ENCODE measurements around the gene TRIM34. TPM values are rescaled to one million over a fixed set of nuclear protein-coding genes. Genes with fewer than 3 reads are reported as not detected.
"Not testable (repeated sequence)": the region's sequence is repeated elsewhere in the genome, so short reads cannot be mapped to it uniquely, and the experiment has no call there.

Gene TRIM34
- total RNA-seq, 3 donors from 2014 or later = 5.9 to 12.1 (median 10.9) TPM

- H3K9me3 ChIP-seq = no peaks in the 10 kb centered on the region
- no peaks in the 10 kb centered on the region for H3K27me3 ChIP-seq
- TF ChIP-seq POLR2A (IDR thresholded peaks at IDR 0.05) (no peak), POLR2AphosphoS5 (IDR thresholded peaks at IDR 0.05) (no peak), CTCF (IDR thresholded peaks at IDR 0.05) (no peak)
- H3K36me3 ChIP-seq = peaks cover 25% of the 10 kb centered on the region
- H3K4me3 ChIP-seq = no peak overlapping the region
- no peak for DNase-seq (ENCODE audit: low spot score in 2 of 2)
- intact Hi-C loops (cut with DNase I; ENCODE audit: low total_unique reads) = no loop called here
- H3K4me1 ChIP-seq = no peaks in the 10 kb centered on the region
- H3K27ac ChIP-seq = no peak overlapping the region
Observed at GRCh38 chr11:5639953-5640352, 15.2 kb downstream of the TRIM34 start.

GRCh38 chr11:5643585-5643984, 18.8 kb downstream of the TRIM34 start:
- peaks cover 21% of the 10 kb centered on the region for H3K36me3 ChIP-seq
- TF ChIP-seq POLR2AphosphoS5 (IDR thresholded peaks at IDR 0.05) (no peak), CTCF (IDR thresholded peaks at IDR 0.05) (no peak), POLR2A (IDR thresholded peaks at IDR 0.05) (no peak)
- intact Hi-C loops (cut with DNase I; ENCODE audit: low total_unique reads) = no loop called here
- no peak for DNase-seq (ENCODE audit: low spot score in 2 of 2)
- no peaks in the 10 kb centered on the region for H3K9me3 ChIP-seq
- H3K4me1 ChIP-seq = no peaks in the 10 kb centered on the region
- no peak overlapping the region for H3K4me3 ChIP-seq
- H3K27ac ChIP-seq = no peak overlapping the region
- no peaks in the 10 kb centered on the region for H3K27me3 ChIP-seq

- Histone ChIP-seq H3K27ac (no peak overlapping the region), H3K4me1 (no peaks in the 10 kb centered on the region), H3K9me3 (no peaks in the 10 kb centered on the region), H3K36me3 (peaks cover 13% of the 10 kb centered on the region), H3K27me3 (no peaks in the 10 kb centered on the region), H3K4me3 (no peak overlapping the region)
- TF ChIP-seq POLR2AphosphoS5 (IDR thresholded peaks at IDR 0.05) = no peak
- no peak for TF ChIP-seq CTCF (IDR thresholded peaks at IDR 0.05)
- TF ChIP-seq POLR2A (IDR thresholded peaks at IDR 0.05) = no peak
- intact Hi-C loops (cut with DNase I; ENCODE audit: low total_unique reads) = no loop called here
- no peak for DNase-seq (ENCODE audit: low spot score in 2 of 2)
Observed at GRCh38 chr11:5646139-5646538, 21.3 kb downstream of the TRIM34 start.

- H3K9me3 ChIP-seq = no peaks in the 10 kb centered on the region
Observed at GRCh38 chr11:5655474-5655873, 30.7 kb downstream of the TRIM34 start.

GRCh38 chr11:5656956-5657355, 32.2 kb downstream of the TRIM34 start:
- intact Hi-C loops (cut with DNase I; ENCODE audit: low total_unique reads); H3K9me3 ChIP-seq; H3K4me1 ChIP-seq; H3K27ac ChIP-seq; H3K27me3 ChIP-seq; DNase-seq (ENCODE audit: low spot score in 2 of 2); H3K4me3 ChIP-seq; H3K36me3 ChIP-seq: not testable (repeated sequence)

More at GRCh38 chr11:5655474-5655873, 30.7 kb downstream of the TRIM34 start:
- H3K27ac ChIP-seq = no peak overlapping the region
- intact Hi-C loops (cut with DNase I; ENCODE audit: low total_unique reads) = no loop called here
- no peak overlapping the region for H3K4me3 ChIP-seq
- no peak for DNase-seq (ENCODE audit: low spot score in 2 of 2)
- no peaks in the 10 kb centered on the region for H3K27me3 ChIP-seq
- no peaks in the 10 kb centered on the region for H3K4me1 ChIP-seq
- TF ChIP-seq POLR2A (IDR thresholded peaks at IDR 0.05) (no peak), POLR2AphosphoS5 (IDR thresholded peaks at IDR 0.05) (no peak), CTCF (IDR thresholded peaks at IDR 0.05) (no peak)
- no peaks in the 10 kb centered on the region for H3K36me3 ChIP-seq

GRCh38 chr11:5658318-5658717, 33.5 kb downstream of the TRIM34 start:
- no peak overlapping the region for H3K4me3 ChIP-seq
- H3K4me1 ChIP-seq = no peaks in the 10 kb centered on the region
- DNase-seq (ENCODE audit: low spot score in 2 of 2) = no peak
- no peaks in the 10 kb centered on the region for H3K27me3 ChIP-seq
- H3K9me3 ChIP-seq = no peaks in the 10 kb centered on the region
- peaks cover 7% of the 10 kb centered on the region for H3K36me3 ChIP-seq
- TF ChIP-seq POLR2AphosphoS5 (IDR thresholded peaks at IDR 0.05) (no peak), POLR2A (IDR thresholded peaks at IDR 0.05) (no peak), CTCF (IDR thresholded peaks at IDR 0.05) (no peak)
- no peak overlapping the region for H3K27ac ChIP-seq
- intact Hi-C loops (cut with DNase I; ENCODE audit: low total_unique reads) = no loop called here
